ENCODE data around the gene SRC. TPM values are rescaled to one million over a fixed set of nuclear protein-coding genes. Genes with fewer than 3 reads are reported as not detected.

SRC gene
- total RNA-seq, 1 donor from 2014 or later: 128 TPM

GRCh38 chr20:37401930-37402675 is 56.2 kb downstream of the SRC start:
- Mint-ChIP-seq H3K36me3 (ENCODE audit: insufficient read depth) (peaks cover 13% of the 10 kb centered on the region), H3K4me3 (ENCODE audit: low read depth) (no peak overlapping the region), H3K9me3 (ENCODE audit: low read depth) (no peaks in the 10 kb centered on the region), H3K27ac (no peak overlapping the region), H3K4me1 (ENCODE audit: low read depth) (peaks cover 12% of the 10 kb centered on the region), H3K27me3 (peaks cover under 1% of the 10 kb centered on the region)
- no peak for TF ChIP-seq CTCF (IDR thresholded peaks at IDR 0.05; ENCODE audit: unreplicated experiment)
- DNase-seq (ENCODE audit: low spot score, unreplicated experiment): no peak

GRCh38 chr20:37403107-37404033 is 57.4 kb downstream of the SRC start:
- TF ChIP-seq CTCF (IDR thresholded peaks at IDR 0.05; ENCODE audit: unreplicated experiment): no peak
- DNase-seq (ENCODE audit: low spot score, unreplicated experiment): no peak
- Mint-ChIP-seq H3K27me3 (peaks cover 12% of the 10 kb centered on the region), H3K27ac (no peak overlapping the region), H3K9me3 (ENCODE audit: low read depth) (no peaks in the 10 kb centered on the region), H3K4me3 (ENCODE audit: low read depth) (no peak overlapping the region), H3K4me1 (ENCODE audit: low read depth) (peaks cover 10% of the 10 kb centered on the region), H3K36me3 (ENCODE audit: insufficient read depth) (peaks cover 13% of the 10 kb centered on the region)

GRCh38 chr20:37404461-37404890 is 58.5 kb downstream of the SRC start:
- H3K4me1 Mint-ChIP-seq (ENCODE audit: low read depth): peaks cover 12% of the 10 kb centered on the region
- TF ChIP-seq CTCF (IDR thresholded peaks at IDR 0.05; ENCODE audit: unreplicated experiment): no peak
- H3K27ac Mint-ChIP-seq: no peak overlapping the region
- no peak for DNase-seq (ENCODE audit: low spot score, unreplicated experiment)
- H3K9me3 Mint-ChIP-seq (ENCODE audit: low read depth): no peaks in the 10 kb centered on the region
- H3K27me3 Mint-ChIP-seq: peaks cover 23% of the 10 kb centered on the region
- H3K4me3 Mint-ChIP-seq (ENCODE audit: low read depth): no peak overlapping the region
- peaks cover 13% of the 10 kb centered on the region for H3K36me3 Mint-ChIP-seq (ENCODE audit: insufficient read depth)

GRCh38 chr20:37405351-37405897 is 59.5 kb downstream of the SRC start:
- Mint-ChIP-seq H3K4me1 (ENCODE audit: low read depth) (peaks cover 12% of the 10 kb centered on the region), H3K9me3 (ENCODE audit: low read depth) (no peaks in the 10 kb centered on the region), H3K4me3 (ENCODE audit: low read depth) (peak overlapping the region; percentile 61), H3K27ac (peak overlapping the region; percentile 65), H3K36me3 (ENCODE audit: insufficient read depth) (peaks cover 11% of the 10 kb centered on the region), H3K27me3 (peaks cover 31% of the 10 kb centered on the region)
- DNase-seq (ENCODE audit: low spot score, unreplicated experiment): no peak
- TF ChIP-seq CTCF (IDR thresholded peaks at IDR 0.05; ENCODE audit: unreplicated experiment): no peak
